ENCODE measurements around the gene BCAP31.

DNA sequence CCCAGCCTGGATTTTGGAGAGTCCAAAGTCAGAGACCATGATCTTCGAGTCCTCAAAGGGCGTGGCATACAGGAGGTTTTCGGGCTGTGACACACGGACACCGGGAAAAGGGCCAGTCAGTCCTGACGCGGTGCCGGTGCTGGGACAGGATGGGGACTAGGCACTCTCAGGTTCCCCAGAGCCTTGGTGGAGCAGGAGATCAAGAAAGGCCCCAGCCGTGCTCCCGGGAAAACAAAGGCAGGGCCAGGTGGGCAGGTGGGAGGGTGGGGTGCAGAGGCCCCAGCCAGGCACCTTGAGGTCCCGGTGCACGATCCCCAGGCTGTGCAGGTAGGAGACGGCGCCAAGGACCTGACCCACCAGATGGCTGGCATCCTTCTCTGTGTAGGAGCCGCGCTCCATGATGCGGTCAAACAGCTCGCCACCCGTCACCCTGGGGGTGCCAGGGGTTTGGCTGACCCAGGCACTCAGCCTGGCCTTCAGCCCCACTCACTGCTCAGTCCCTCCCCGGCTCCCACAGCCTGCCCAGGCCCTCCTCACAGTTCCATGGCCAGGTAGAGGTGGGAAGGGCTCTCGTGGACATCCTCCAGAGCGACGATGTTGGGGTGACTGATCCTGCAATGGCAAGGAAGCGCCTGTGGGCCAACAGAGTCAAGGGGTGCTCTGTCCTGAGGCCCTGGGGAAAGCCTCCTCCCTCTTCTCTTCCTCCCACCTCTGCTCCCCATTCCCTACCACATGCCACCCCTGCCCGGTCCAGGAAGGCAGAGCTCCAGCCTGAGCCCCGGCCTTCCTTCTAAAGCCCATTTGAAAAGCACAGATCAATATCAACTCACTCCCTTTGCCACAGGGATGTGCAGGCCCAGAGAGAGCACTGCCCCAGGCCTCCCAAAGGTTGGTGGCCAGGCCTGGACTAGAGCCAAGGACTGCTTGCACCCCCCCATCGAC, 52.3 kb downstream of the BCAP31 start:
- TF ChIP-seq, protein P1, sequence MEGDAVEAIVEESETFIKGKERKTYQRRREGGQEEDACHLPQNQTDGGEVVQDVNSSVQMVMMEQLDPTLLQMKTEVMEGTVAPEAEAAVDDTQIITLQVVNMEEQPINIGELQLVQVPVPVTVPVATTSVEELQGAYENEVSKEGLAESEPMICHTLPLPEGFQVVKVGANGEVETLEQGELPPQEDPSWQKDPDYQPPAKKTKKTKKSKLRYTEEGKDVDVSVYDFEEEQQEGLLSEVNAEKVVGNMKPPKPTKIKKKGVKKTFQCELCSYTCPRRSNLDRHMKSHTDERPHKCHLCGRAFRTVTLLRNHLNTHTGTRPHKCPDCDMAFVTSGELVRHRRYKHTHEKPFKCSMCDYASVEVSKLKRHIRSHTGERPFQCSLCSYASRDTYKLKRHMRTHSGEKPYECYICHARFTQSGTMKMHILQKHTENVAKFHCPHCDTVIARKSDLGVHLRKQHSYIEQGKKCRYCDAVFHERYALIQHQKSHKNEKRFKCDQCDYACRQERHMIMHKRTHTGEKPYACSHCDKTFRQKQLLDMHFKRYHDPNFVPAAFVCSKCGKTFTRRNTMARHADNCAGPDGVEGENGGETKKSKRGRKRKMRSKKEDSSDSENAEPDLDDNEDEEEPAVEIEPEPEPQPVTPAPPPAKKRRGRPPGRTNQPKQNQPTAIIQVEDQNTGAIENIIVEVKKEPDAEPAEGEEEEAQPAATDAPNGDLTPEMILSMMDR (conservative IDR thresholded peaks at IDR 0.05 in 1 of 2, IDR thresholded peaks at IDR 0.05 in 1 of 2; ENCODE audit: low read depth in 1 of 2, low read length in 2 of 2) = no peak
- TF ChIP-seq EZH2 (IDR thresholded peaks at IDR 0.05; ENCODE audit: low read length, missing control alignments) = no peak
